Skin of body (tissue), 2 donors: Measurements from ENCODE around the gene VILL. TPM values are rescaled to one million over a fixed set of nuclear protein-coding genes. Genes with fewer than 3 reads are reported as not detected.

Experiments
- DNase-seq: peaks from one replicate; lab custom pipeline; 2025; lab: John Stamatoyannopoulos, UW
- total RNA-seq: library from RNA; depleted of rRNA; stranded (reverse); fragments of >200 nt; gene quantifications from one replicate; pipeline ENCODE4 v1.2.3, GENCODE V29; 2014

The VILL gene
- total RNA-seq, 1 donor from 2014 or later, result 15.4 TPM

GRCh38 chr3:38000242-38000916 lies 9.8 kb downstream of the VILL start:
- no peak for DNase-seq

GRCh38 chr3:38000965-38001455 lies 10.4 kb downstream of the VILL start:
- no peak for DNase-seq

GRCh38 chr3:38001456-38002081 lies 11.0 kb downstream of the VILL start:
- DNase-seq, result no peak

- no peak for DNase-seq
Measured at GRCh38 chr3:38002291-38002876, 11.8 kb downstream of the VILL start.

GRCh38 chr3:38002940-38003339 lies 12.4 kb downstream of the VILL start:
- no peak for DNase-seq

- no peak for DNase-seq
Measured at GRCh38 chr3:38003371-38003816, 12.8 kb downstream of the VILL start.

- DNase-seq, result no peak
Measured at GRCh38 chr3:38003817-38004414, 13.3 kb downstream of the VILL start.

- peak; percentile 59 for DNase-seq
Measured at GRCh38 chr3:38004415-38005075, 14.0 kb downstream of the VILL start.

GRCh38 chr3:38005076-38006020 lies 14.8 kb downstream of the VILL start:
- DNase-seq, result no peak

- DNase-seq, result no peak
Measured at GRCh38 chr3:38006031-38006430, 15.4 kb downstream of the VILL start.

- no peak for DNase-seq
Measured at GRCh38 chr3:38006445-38006995, 15.9 kb downstream of the VILL start.

- DNase-seq, result no peak
Measured at GRCh38 chr3:38007754-38008090, 17.1 kb downstream of the VILL start.

GRCh38 chr3:38008191-38008701 lies 17.7 kb downstream of the VILL start:
- no peak for DNase-seq

- DNase-seq, result no peak
Measured at GRCh38 chr3:38008971-38009580, 18.5 kb downstream of the VILL start.

- DNase-seq, result no peak
Measured at GRCh38 chr3:38009807-38010591, 19.4 kb downstream of the VILL start.

- DNase-seq, result no peak
Measured at GRCh38 chr3:38011111-38011510, 20.5 kb downstream of the VILL start.

- no peak for DNase-seq
Measured at GRCh38 chr3:38015485-38015884, 24.9 kb downstream of the VILL start.

GRCh38 chr3:38015984-38016383 lies 25.4 kb downstream of the VILL start:
- DNase-seq, result no peak

GRCh38 chr3:38016410-38016809 lies 25.8 kb downstream of the VILL start:
- DNase-seq, result no peak
